Measurements from ENCODE around the gene SRP68. TPM values are rescaled to one million over a fixed set of nuclear protein-coding genes. Genes with fewer than 3 reads are reported as not detected.

Gene SRP68
- total and polyA plus RNA-seq, 9 of the 15 experiments (the other 6 are each of a cell fraction or from before 2014, with no cell fraction given), result 29.4 to 92.6 (median 36.2) TPM

DNA sequence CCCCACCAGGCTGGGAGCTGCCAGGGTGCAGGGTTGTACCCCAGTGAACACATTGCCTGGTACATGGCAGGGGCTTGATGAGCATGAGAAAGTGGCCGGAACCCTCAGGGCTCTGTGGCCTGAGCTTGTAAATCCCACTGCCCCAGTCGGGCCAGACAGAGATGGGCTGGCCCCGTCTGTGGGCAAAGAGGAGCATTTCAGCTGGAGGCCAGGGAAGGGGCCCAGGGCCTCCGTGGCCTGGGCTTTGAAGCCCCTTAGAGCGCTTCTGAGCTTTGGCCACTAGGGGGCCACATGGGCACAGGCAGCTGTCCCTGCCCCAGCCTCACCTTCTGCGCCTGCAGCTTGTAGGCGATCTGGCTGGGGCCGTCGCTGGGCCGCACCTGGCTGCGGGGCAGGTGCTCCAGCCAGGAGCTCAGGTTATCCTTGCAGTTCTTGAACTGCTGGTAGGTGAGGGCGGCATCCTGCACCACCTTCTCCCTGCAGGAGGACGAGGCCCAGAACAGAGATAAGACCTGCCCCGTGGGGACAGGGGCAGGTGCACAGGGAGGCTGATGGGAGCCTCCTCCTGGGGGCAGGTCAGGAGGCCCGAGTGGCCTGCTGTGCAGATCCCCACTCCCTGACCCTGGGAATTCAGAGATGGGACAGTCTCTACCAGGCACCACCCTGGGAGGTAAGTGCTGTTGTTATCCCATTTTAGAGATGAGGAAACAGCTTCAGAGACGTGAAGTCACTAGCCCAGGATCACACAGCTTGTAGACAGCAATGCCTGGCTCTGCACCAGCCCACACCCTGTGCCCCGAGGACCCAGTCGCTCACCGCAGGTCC lies 58.0 kb downstream of the SRP68 start (continued):
- TF ChIP-seq, protein P1, sequence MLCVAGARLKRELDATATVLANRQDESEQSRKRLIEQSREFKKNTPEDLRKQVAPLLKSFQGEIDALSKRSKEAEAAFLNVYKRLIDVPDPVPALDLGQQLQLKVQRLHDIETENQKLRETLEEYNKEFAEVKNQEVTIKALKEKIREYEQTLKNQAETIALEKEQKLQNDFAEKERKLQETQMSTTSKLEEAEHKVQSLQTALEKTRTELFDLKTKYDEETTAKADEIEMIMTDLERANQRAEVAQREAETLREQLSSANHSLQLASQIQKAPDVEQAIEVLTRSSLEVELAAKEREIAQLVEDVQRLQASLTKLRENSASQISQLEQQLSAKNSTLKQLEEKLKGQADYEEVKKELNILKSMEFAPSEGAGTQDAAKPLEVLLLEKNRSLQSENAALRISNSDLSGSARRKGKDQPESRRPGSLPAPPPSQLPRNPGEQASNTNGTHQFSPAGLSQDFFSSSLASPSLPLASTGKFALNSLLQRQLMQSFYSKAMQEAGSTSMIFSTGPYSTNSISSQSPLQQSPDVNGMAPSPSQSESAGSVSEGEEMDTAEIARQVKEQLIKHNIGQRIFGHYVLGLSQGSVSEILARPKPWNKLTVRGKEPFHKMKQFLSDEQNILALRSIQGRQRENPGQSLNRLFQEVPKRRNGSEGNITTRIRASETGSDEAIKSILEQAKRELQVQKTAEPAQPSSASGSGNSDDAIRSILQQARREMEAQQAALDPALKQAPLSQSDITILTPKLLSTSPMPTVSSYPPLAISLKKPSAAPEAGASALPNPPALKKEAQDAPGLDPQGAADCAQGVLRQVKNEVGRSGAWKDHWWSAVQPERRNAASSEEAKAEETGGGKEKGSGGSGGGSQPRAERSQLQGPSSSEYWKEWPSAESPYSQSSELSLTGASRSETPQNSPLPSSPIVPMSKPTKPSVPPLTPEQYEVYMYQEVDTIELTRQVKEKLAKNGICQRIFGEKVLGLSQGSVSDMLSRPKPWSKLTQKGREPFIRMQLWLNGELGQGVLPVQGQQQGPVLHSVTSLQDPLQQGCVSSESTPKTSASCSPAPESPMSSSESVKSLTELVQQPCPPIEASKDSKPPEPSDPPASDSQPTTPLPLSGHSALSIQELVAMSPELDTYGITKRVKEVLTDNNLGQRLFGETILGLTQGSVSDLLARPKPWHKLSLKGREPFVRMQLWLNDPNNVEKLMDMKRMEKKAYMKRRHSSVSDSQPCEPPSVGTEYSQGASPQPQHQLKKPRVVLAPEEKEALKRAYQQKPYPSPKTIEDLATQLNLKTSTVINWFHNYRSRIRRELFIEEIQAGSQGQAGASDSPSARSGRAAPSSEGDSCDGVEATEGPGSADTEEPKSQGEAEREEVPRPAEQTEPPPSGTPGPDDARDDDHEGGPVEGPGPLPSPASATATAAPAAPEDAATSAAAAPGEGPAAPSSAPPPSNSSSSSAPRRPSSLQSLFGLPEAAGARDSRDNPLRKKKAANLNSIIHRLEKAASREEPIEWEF (CRISPR knock-in tag; IDR thresholded peaks at IDR 0.05), result no peak
- TF ChIP-seq, protein P2, sequence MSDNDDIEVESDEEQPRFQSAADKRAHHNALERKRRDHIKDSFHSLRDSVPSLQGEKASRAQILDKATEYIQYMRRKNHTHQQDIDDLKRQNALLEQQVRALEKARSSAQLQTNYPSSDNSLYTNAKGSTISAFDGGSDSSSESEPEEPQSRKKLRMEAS (CRISPR knock-in tag; IDR thresholded peaks at IDR 0.05), result peak; percentile 36; the same call in 1 of the 2 replicates
- TF ChIP-seq ZFP1 (CRISPR knock-in tag; IDR thresholded peaks at IDR 0.05) (no peak), ATF3 (IDR thresholded peaks at IDR 0.05) (no peak), ATF3 (CRISPR knock-in tag; conservative IDR thresholded peaks at IDR 0.05) (no peak), SUPT5H (IDR thresholded peaks at IDR 0.05) (no peak), RAD21 (CRISPR knock-in tag; conservative IDR thresholded peaks at IDR 0.05 in 1 of 2, IDR thresholded peaks at IDR 0.05 in 1 of 2) (peak; percentile 79 to 96), ZBTB1 (CRISPR knock-in tag; IDR thresholded peaks at IDR 0.05; ENCODE audit: borderline replicate concordance, low read depth) (no peak), SP2 (IDR thresholded peaks at IDR 0.05; ENCODE audit: extremely low read depth, low read depth, low read length, poor library complexity, severe bottlenecking) (no peak), SMAD4 (CRISPR knock-in tag; conservative IDR thresholded peaks at IDR 0.05) (no peak), BHLHE40 (IDR thresholded peaks at IDR 0.05; ENCODE audit: low read length) (peak; percentile 28; the same call in 1 of the 2 replicates), E2F3 (CRISPR knock-in tag; IDR thresholded peaks at IDR 0.05) (0 out of 2 replicates have a peak, but pooled peaks have one; percentile 16), PHB (CRISPR knock-in tag; IDR thresholded peaks at IDR 0.05) (no peak), LEF1 (IDR thresholded peaks at IDR 0.05) (no peak), FIP1L1 (IDR thresholded peaks at IDR 0.05; ENCODE audit: low read depth, low read length, poor library complexity, severe bottlenecking) (peak; percentile 34), ZNF408 (CRISPR knock-in tag; IDR thresholded peaks at IDR 0.05; ENCODE audit: low read depth) (no peak), IRF9 (tag; IDR thresholded peaks at IDR 0.05) (no peak), ZNF23 (CRISPR knock-in tag; IDR thresholded peaks at IDR 0.05) (no peak), SP1 (CRISPR knock-in tag; IDR thresholded peaks at IDR 0.05) (no peak), BRCA1 (IDR thresholded peaks at IDR 0.05) (no peak), BRCA1 (CRISPR knock-in tag; IDR thresholded peaks at IDR 0.05) (no peak), ZNF165 (CRISPR knock-in tag; IDR thresholded peaks at IDR 0.05; ENCODE audit: borderline replicate concordance) (no peak), ZEB2 (IDR thresholded peaks at IDR 0.05) (no peak)
